Stimulated activated CD4-positive, alpha-beta T cell treated with anti-CD3 and anti-CD28 coated beads, TNF-alpha, amount 100 ng/mL, for 1 hour (primary cell): ENCODE measurements around the gene PTP4A2.
"Not testable (repeated sequence)": the region's sequence is repeated elsewhere in the genome, so short reads cannot be mapped to it uniquely, and the experiment has no call there.

Experiments
- DNase-seq, 3 donors: peaks; one replicate each; pipeline ENCODE4 v3.0.0-alpha.2; 2020; ENCODE audit warnings: low read depth in 3 of 3, low spot score in 1 of 3

PTP4A2 gene

DNA sequence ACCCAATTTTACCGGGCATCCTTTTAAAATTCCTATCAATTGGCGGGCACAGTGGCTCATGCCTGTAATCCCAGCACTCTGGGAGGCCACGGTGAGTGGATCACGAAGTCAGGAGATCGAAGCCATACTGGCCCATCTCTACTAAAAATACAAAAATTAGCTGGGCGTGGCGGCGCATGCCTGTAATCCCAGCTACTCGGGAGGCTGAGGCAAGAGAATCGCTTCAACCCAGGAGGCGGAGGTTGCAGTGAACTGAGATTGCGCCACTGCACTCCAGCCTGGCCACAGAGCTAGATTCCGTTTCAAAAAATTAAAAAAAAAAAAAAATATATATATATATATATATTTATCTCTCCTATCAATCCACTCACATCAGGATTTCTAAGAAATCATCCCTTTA lies 12.3 kb downstream of the PTP4A2 start:
- DNase-seq: not testable (repeated sequence)

GRCh38 chr1:31924839-31925238 lies 13.3 kb downstream of the PTP4A2 start:
- no peak for DNase-seq

DNA sequence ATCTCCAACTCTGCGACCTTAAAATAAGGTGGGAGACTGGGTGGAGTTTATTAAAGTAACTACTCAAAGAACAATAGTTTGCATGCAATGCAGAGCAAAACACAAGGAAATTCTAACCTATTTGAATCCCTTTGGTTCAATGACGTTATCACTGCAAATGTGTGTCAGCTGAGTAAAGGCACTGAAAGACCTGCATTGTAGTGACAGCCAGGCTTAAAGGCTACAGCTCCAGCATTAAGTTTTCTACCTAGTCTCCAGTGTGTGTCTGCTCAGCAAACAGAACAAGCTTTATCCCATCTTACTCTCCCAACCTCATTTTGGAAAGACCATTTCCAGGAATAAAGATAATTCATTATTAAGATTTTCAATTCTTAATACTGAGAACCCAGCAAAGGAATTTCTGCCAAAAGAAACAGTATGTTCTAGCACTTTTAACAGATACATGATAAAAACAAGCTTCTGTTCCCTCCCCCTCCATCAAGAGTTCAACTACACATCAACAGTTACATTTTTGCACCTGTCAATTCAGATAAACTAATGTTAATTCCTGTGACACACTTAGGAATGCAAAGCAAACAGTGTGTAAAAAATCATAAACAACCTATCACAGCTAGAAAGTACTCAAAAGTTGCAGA lies 14.2 kb downstream of the PTP4A2 start:
- DNase-seq: no peak

- no peak for DNase-seq
Observed at GRCh38 chr1:31920956-31921355, 17.2 kb downstream of the PTP4A2 start.

- DNase-seq: no peak
Observed at GRCh38 chr1:31919591-31919990, 18.6 kb downstream of the PTP4A2 start.

- DNase-seq: no peak
Observed at GRCh38 chr1:31915438-31915837, 22.7 kb downstream of the PTP4A2 start.

- no peak for DNase-seq
Observed at GRCh38 chr1:31913968-31914367, 24.2 kb downstream of the PTP4A2 start.

GRCh38 chr1:31912839-31913239 lies 25.3 kb downstream of the PTP4A2 start:
- DNase-seq: no peak

DNA sequence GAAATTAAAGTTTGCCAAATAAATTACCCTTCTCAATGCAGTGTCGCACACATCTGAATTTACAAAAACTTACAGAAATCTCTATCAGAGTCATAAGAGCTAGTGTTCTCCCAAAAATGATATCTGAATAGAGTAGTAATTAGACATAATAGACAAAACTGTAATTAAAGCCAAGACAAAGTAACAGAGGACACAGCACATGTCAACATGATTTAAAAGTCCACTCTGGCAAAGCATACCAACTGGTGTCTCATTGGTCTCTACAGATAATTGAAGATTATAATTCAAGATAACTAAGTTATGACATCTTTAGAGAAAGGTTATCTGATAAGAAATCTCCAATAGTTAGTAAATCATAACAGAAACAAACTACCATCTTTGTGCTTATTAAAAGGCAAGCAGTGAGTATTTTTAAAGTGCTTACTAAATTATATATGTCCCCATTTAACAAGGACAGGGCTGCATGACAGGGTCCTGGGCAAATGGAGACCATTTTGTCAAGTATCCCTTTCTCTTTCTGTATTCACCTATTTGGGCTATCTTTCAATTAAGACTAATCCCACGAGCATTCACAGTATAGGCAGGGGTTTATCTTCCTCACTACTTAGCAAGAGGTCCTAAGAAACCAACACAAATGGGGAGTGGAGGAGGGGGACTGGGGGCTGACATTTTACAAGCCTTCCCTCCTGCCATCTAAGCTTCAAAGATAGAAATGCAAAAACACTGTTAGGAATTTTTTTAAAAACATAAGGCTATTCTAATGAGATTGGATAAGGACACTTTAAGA lies 26.0 kb downstream of the PTP4A2 start:
- DNase-seq: no peak

DNA sequence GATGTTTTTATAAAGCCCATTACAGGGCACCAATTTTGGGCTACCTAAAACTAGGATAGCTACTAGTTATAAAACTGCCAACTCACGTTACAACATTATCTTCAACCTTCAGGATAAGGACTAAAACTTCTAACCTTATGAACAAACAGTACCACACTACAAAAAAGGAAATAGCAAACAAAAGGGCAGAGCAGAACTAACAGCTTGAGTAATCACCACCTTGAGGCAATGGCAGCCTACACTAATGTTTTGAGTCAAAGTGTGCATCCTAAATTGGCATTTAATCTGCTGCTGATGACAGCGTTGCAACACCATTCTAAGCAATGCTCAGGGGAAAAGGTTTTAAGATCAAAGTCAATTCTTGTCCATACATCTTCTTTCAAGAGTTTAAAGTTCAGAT lies 27.2 kb downstream of the PTP4A2 start:
- no peak for DNase-seq

GRCh38 chr1:31909691-31910090 lies 28.5 kb downstream of the PTP4A2 start:
- DNase-seq: no peak

GRCh38 chr1:31906557-31906956 lies 31.6 kb downstream of the PTP4A2 start:
- DNase-seq: no peak

DNA sequence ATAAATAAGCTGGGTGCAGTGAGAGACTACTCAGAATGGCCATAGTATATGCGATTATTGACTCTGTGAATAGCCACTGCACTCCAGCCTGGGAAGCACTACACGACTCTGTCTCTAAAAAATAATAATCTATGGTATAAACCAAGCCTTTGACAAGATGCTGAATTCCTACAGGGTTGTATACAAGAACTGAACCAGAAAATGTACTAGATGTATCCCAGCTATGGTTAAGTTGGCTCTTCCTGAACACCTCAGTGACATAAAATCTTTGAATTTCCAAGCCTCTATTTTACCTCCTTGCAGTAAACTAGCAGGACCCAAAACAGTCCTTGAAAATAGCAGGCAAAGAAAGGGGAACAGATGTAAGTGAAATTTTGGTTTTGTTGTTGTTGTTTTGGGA lies 32.5 kb downstream of the PTP4A2 start:
- DNase-seq: no peak

GRCh38 chr1:31905093-31905509 lies 33.1 kb downstream of the PTP4A2 start:
- DNase-seq: no peak

DNA sequence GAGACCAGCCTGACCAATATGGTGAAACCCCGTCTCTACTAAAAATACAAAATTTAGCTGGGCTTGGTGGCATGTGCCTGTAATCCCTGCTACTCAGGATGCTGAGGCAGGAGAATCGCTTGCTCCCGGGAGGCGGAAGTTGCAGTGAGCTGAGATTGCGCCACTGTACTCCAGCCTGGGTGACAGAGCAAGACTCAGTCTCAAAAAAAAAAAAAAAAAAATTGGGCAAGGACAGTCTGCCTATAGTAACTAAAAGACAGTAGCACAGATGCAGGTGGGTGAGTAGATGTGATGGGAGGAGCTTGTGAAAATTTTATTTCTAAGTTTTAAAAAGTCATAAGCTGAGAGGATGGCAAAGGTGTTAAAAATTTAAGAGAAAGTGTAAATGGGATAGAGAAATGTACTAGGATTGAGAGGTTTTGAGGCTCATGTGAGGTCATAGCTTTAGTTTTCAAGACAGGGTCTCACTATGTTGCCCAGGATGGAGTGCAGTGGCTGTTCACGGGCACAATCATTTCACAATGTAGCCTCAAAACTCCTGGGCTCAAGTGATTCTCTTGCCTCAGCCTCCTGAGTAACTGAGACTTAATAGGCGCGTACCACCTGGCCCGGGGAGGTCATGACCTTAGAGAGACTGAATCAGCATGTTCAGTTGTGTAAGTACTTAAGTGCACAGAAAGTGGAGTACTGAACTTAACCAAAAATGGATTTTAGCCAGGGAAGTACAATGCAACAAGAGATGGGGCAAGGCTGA lies 33.7 kb downstream of the PTP4A2 start:
- no peak for DNase-seq

DNA sequence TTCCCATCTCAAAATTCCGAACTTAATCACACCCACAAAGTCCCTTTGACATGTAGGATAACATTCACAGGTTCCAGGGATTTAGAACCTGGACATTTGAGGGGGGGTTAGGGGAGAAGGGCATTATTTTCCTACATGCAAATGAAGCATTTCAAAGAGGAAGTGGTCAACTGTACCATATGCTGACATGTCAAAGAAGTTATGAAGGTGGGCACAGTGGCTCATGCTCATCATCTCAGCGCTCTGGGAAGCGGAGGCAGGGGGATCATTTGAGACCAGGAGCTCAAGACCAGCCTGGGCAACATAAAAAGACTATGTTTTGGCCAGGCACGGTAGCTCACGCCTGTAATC lies 35.7 kb downstream of the PTP4A2 start:
- no peak for DNase-seq

DNA sequence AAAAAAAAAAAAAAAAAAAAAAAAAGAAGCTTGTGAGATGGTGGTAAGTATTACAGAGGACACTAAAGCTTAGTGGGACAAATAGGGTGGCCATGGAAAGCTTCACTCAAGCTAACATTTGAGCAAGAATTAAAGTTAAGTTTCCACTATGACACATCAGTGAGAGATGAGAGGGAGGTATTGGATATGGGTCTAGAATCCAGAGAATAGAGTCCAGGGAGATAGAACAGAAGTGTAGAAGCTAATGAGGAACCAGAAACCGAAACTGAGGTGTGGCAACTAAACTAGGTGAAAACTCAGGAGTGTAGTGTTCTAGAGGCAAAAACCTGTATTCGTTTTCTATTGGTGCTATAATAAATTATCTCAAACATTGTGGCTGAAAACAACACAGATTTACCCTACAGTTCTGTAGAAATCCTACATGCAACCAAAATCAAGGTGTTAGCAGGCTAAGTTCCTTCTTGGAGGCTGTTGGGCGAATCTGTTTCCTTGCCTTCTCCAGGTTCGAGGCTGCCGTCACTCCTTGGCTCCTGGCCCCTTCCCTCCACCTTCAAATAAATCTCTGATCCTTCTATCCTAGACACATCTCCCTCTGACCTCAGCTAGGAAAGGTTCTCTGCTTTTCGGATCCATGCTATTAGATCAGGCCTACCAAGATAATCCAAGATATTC lies 36.2 kb downstream of the PTP4A2 start:
- no peak for DNase-seq

GRCh38 chr1:31900790-31901189 lies 37.4 kb downstream of the PTP4A2 start:
- no peak for DNase-seq

- DNase-seq: no peak
Observed at GRCh38 chr1:31897526-31898100, 40.6 kb downstream of the PTP4A2 start.

- not testable (repeated sequence) for DNase-seq
Observed at GRCh38 chr1:31895474-31896198, 42.5 kb downstream of the PTP4A2 start.

GRCh38 chr1:31891280-31891679 lies 46.9 kb downstream of the PTP4A2 start:
- no peak for DNase-seq
